ENCODE measurements around the gene STRN.
"Not testable (repeated sequence)": the region's sequence is repeated elsewhere in the genome, so short reads cannot be mapped to it uniquely, and the experiment has no call there.

GRCh38 chr2:36979007-36979406 lies 12.7 kb upstream of the STRN start:
- TF ChIP-seq, protein P1, sequence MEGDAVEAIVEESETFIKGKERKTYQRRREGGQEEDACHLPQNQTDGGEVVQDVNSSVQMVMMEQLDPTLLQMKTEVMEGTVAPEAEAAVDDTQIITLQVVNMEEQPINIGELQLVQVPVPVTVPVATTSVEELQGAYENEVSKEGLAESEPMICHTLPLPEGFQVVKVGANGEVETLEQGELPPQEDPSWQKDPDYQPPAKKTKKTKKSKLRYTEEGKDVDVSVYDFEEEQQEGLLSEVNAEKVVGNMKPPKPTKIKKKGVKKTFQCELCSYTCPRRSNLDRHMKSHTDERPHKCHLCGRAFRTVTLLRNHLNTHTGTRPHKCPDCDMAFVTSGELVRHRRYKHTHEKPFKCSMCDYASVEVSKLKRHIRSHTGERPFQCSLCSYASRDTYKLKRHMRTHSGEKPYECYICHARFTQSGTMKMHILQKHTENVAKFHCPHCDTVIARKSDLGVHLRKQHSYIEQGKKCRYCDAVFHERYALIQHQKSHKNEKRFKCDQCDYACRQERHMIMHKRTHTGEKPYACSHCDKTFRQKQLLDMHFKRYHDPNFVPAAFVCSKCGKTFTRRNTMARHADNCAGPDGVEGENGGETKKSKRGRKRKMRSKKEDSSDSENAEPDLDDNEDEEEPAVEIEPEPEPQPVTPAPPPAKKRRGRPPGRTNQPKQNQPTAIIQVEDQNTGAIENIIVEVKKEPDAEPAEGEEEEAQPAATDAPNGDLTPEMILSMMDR (IDR thresholded peaks at IDR 0.05): not testable (repeated sequence)
- TF ChIP-seq POLR2A, POLR2AphosphoS5 (IDR thresholded peaks at IDR 0.05): not testable (repeated sequence)

Measured in breast epithelium (tissue), 3 donors.